GM10266 (cell line): ENCODE measurements around the gene ARHGEF2.

Source experiments
- DNase-seq: peaks from one replicate; pipeline ENCODE4 v3.0.0; 2012; ENCODE audit errors: extremely low spot score
- CTCF ChIP-seq: IDR thresholded peaks from 2 replicates; pipeline ENCODE4 v1.5.1; 2012; ENCODE audit warnings: mild to moderate bottlenecking, low read depth; ENCODE audit not compliant: control insufficient read depth, insufficient read depth; ENCODE audit errors: missing control alignments

The ARHGEF2 gene

GRCh38 chr1:155975375-155976061 is 2.8 kb downstream of the ARHGEF2 start:
- DNase-seq = no peak
- TF ChIP-seq CTCF = no peak

DNA sequence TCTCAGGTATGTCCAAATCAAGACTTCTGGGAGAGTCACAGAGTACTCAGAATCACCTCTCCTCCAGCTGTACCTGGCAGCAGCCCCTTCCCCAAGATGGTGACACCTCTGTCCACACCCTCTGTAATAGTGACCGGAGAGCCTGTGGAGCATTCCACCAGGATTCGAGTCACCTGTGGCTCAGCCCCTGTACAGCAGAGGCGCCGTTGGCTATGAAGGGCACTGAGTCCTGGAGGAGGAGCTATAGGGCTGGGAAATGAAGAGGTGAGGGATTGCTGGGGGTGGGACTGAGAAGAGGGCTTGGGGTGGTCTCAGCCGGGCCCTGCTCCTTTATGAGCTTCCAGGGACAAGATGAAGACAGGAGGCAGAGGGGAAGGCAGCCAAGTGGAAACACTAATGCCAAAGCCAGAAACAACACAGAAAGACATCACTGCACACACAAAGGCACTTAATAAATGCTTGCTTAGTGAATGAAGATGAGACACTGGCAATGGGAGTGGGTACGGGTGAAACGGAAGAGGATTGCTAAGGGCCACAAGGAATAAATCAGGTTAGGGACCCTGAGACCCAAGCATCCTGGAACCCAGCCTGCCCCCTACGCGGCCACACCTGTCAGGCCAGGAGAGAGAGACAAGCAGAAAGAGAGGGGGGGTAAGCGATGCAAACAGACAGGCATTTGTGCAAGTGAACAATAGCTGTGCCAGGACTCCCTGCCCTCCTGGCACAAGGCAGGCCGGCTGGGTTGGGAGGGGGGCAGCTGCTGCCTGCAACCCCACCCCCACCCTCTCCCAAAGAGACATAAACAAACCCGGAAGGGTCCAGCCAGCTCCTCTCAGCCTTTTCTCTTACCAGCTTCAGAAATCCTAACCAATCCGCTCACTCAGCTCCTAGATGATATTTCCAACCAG is 3.9 kb downstream of the ARHGEF2 start:
- no peak for TF ChIP-seq CTCF
- DNase-seq = no peak

DNA sequence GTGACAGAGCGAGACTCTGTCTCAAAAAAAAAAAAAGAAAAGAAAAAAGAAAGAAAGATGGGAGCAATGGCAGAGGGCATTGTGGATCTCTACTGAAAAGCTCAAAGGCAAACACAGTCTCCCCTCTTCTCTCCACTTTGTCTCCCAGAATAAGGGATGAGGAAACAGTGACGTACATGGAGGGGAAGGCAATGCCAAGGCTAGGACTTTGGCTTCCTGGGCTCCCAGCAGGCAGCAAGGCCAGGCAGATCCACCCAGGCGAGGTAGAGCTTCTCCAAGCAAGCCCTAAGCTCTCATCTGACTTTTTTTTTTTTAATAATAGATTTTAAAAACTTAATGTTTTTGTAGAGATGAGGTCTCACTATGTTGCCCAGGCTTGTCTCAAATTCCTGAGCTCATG is 4.6 kb downstream of the ARHGEF2 start:
- no peak for DNase-seq
- no peak for TF ChIP-seq CTCF

DNA sequence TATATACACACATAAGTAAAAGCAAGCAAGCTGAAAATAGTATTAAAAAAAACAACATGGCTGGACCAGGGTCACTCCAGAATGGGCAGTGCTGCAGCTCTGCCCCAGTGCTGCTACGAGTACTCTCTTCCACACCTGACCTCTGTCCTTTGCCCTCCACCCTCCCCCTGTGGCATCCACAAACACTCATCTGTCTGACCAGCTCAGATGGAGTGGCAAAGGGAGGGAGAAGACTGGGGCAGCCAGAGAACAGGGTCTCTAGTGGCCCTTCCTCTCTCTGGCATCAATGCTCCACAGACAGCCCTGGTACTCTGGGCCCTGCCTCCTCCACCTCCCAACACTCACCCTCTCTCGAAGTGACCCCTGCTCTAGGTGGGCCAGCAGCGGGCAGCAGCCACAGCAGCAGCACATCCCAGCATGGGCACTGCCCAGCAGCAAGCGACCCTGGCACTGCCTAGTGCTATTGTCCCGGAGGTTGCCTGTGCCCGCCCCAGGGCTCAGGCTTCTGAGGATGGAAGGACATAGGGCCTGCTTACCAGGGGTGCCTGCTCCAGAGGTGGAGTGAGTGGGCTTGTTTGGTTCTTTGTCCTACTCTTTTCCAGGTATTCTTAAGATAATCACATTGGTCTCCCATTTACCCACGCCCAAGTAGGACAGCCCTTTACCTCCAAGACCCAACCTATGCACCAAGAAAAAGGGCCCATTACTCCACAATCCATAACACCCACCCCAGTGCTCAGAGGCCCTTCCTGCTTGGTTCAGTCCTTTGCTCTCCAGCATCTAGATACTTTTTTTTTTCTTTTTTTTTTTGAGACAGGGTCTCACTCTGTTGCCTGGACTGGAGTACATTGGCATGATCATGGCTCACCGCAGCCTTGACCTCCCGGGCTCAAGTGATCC is 6.2 kb downstream of the ARHGEF2 start:
- DNase-seq = no peak

GRCh38 chr1:155970531-155971167 is 7.7 kb downstream of the ARHGEF2 start:
- no peak for TF ChIP-seq CTCF
- DNase-seq = peak; percentile 75

More for the DNA sequence above, 6.2 kb downstream of the ARHGEF2 start:
- no peak for TF ChIP-seq CTCF

DNA sequence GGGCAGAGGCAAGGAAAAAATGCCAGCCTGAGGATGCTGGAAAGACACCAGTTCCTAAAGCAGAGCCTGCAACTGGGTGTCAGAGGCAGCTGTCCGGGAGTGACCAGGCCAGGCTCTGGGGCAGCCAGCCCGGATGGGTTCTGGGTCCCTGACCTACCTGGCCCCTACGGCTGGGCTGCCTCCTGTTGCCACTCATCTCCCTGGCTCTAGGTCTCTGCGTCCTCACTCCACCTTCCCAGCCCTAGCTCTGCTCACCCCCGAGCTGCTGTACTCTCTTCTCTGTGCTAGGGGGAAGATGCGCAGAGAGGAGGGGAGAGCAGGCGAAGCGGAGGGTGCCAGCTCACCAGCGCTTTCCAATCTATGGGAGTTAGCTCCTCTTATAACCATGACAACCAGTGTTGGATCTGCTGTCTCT is 9.0 kb downstream of the ARHGEF2 start:
- TF ChIP-seq CTCF = no peak
- no peak for DNase-seq
